Naive thymus-derived CD4-positive, alpha-beta T cell (primary cell): Measurements from ENCODE around the gene PSMB3. TPM values are rescaled to one million over a fixed set of nuclear protein-coding genes. Genes with fewer than 3 reads are reported as not detected.

Source experiments
- ATAC-seq: fragments of 150-1000 bp; cut with Tn5 transposase; 2 replicates; pipeline ENCODE4 v1.10.0; 2021; ENCODE audit warnings: mild to moderate bottlenecking, moderate library complexity
- CTCF ChIA-PET: fragments of 350-600 bp; sonication (Branson Sonifier 250); formaldehyde crosslinking; loops from one replicate; lab custom pipeline; 2021; ENCODE audit warnings: antibody characterized with exemption; lab: Charles Lee
- POLR2A ChIA-PET: fragments of 350-600 bp; sonication (Branson Sonifier 250); formaldehyde crosslinking; loops from one replicate; lab custom pipeline; 2021; ENCODE audit warnings: antibody characterized with exemption, inconsistent platforms; lab: Charles Lee
- DNase-seq, 9 donors: peaks; one replicate each; pipeline versions ENCODE4 v3.0.0 to v3.0.0-alpha.2; 2020 to 2022; ENCODE audit warnings: mixed read lengths in 1 of 9
- H3K27ac ChIP-seq: one replicate; pipeline ENCODE4 v1.7.0; 2013; ENCODE audit warnings: mild to moderate bottlenecking, low read depth, low read length, moderate library complexity
- H3K27me3 ChIP-seq, 2 donors: one replicate each; pipeline ENCODE4 v1.7.0; 2013; ENCODE audit warnings: low read length in 2 of 2, mild to moderate bottlenecking in 2 of 2, moderate library complexity in 2 of 2; ENCODE audit not compliant: control insufficient read depth in 2 of 2, insufficient read depth in 2 of 2
- H3K36me3 ChIP-seq, 3 experiments: 1 replicate in 2 of 3; 2 replicates in 1 of 3; pipeline ENCODE4 v1.7.0; 2013; ENCODE audit warnings: low read length in 3 of 3, mild to moderate bottlenecking in 3 of 3, moderate library complexity in 1 of 3; ENCODE audit not compliant: insufficient read depth in 3 of 3, control insufficient read depth in 2 of 3
- H3K4me1 ChIP-seq, 2 donors: one replicate each; pipeline ENCODE4 v1.7.0; 2013; ENCODE audit warnings: low read length in 2 of 2, mild to moderate bottlenecking in 2 of 2, moderate library complexity in 1 of 2; ENCODE audit not compliant: control insufficient read depth in 2 of 2, insufficient read depth in 2 of 2
- H3K4me3 ChIP-seq: 2 replicates; pipeline ENCODE4 v1.7.0; 2013; ENCODE audit warnings: mild to moderate bottlenecking, low read length
- H3K9me3 ChIP-seq, 3 experiments: 1 replicate in 2 of 3; 2 replicates in 1 of 3; pipeline ENCODE4 v1.7.0; 2013; ENCODE audit warnings: low read length in 3 of 3; ENCODE audit not compliant: control insufficient read depth in 2 of 3
- H3K27ac Mint-ChIP-seq, 9 donors: one replicate each; pipeline ENCODE4 v1.8.0; 2020 to 2022; ENCODE audit warnings: mixed read lengths in 9 of 9, mild to moderate bottlenecking in 8 of 9, moderate library complexity in 5 of 9, inconsistent platforms in 2 of 9
- H3K27me3 Mint-ChIP-seq, 5 donors: one replicate each; pipeline ENCODE4 v1.8.0; 2021 to 2022; ENCODE audit warnings: mixed read lengths in 5 of 5, mild to moderate bottlenecking in 1 of 5
- H3K36me3 Mint-ChIP-seq, 5 donors: one replicate each; pipeline ENCODE4 v1.8.0; 2020 to 2022; ENCODE audit warnings: mixed read lengths in 5 of 5, mild to moderate bottlenecking in 3 of 5, inconsistent platforms in 1 of 5
- H3K4me1 Mint-ChIP-seq, 7 donors: one replicate each; pipeline ENCODE4 v1.8.0; 2020 to 2022; ENCODE audit warnings: mixed read lengths in 7 of 7, mild to moderate bottlenecking in 3 of 7, inconsistent platforms in 1 of 7
- H3K4me3 Mint-ChIP-seq, 10 donors: one replicate each; pipeline ENCODE4 v1.8.0; 2020 to 2022; ENCODE audit warnings: mild to moderate bottlenecking in 10 of 10, mixed read lengths in 10 of 10, moderate library complexity in 6 of 10, inconsistent platforms in 2 of 10
- H3K9me3 Mint-ChIP-seq, 11 donors: one replicate each; pipeline ENCODE4 v1.8.0; 2020 to 2022; ENCODE audit warnings: mixed read lengths in 11 of 11, mild to moderate bottlenecking in 4 of 11, inconsistent platforms in 1 of 11, moderate library complexity in 1 of 11
- intact Hi-C, 2 donors: fragments of 100-400 bp; cut with micrococcal nuclease; formaldehyde crosslinking; loops; one replicate each; pipeline ENCODE4 v1.15.1; 2023
- polyA plus RNA-seq, 2 donors: library from polyadenylated mRNA; unstranded; fragments of 300-500 nt; fragmentation: Illumina TruSeq; gene quantifications; one replicate each; pipeline ENCODE4 v1.2.3, GENCODE V29; 2021
- total RNA-seq, 6 experiments: library from RNA in 5 of 6; stranded (reverse) in 5 of 6; gene quantifications; 1 replicate in 5 of 6; 2 replicates in 1 of 6; pipeline ENCODE4 v1.2.3 and lab custom pipeline; 2021 to 2026

The PSMB3 gene
- total and polyA plus RNA-seq, 7 experiments from 2014 or later, result 60.8 to 410 (median 102) TPM

GRCh38 chr17:38735161-38735997 lies 17.2 kb upstream of the PSMB3 start:
- Mint-ChIP-seq H3K9me3 (peaks cover 0 to 6% (median 0%) of the 10 kb centered on the region in 11 donors), H3K36me3 (peaks cover 0 to 5% (median 0%) of the 10 kb centered on the region in 5 donors), H3K4me1 (peaks cover 23 to 50% (median 45%) of the 10 kb centered on the region in 7 donors), H3K27me3 (peaks cover 0 to 6% (median 0%) of the 10 kb centered on the region in 5 donors), H3K4me3 (no peak overlapping the region), H3K27ac (peak overlapping the region in 3 of 9 donors; percentile 10 to 38 (median 30))
- DNase-seq (peak; percentile 42 to 80 (median 63)), ATAC-seq (peak; percentile 55)
- ChIA-PET POLR2A (interaction anchor here (0.6 to 2.6 kb wide), 5 partner anchors 29 to 63 kb away, joined by 3 to 11 read pairs (median 6); partner anchors contain the start of gene MLLT6), CTCF (interaction anchor here (0.6 to 5.7 kb wide), 23 partner anchors 9 to 1147 kb away, joined by 3 to 78 read pairs (median 4); partner anchors contain the start of gene EPOP)
- Histone ChIP-seq H3K4me1 (peaks cover 15 to 16% of the 10 kb centered on the region in 2 donors), H3K27ac (no peak overlapping the region), H3K36me3 (peaks cover 0 to 10% (median 0%) of the 10 kb centered on the region in 3 experiments), H3K4me3 (no peak overlapping the region), H3K27me3 (no peaks in the 10 kb centered on the region), H3K9me3 (no peaks in the 10 kb centered on the region)
- intact Hi-C loops, result loop anchor here (1.0 kb wide), 3 partner anchors 33 to 177 kb away; no protein-coding TSS in a partner anchor

- no peak overlapping the region for H3K4me3 ChIP-seq
- Mint-ChIP-seq H3K27me3 (peaks cover 0 to 10% (median 3%) of the 10 kb centered on the region in 5 donors), H3K4me1 (peaks cover 11 to 34% (median 20%) of the 10 kb centered on the region in 7 donors), H3K36me3 (no peaks in the 10 kb centered on the region), H3K27ac (no peak overlapping the region), H3K4me3 (no peak overlapping the region), H3K9me3 (peaks cover 0 to 2% (median 0%) of the 10 kb centered on the region in 11 donors)
- no peak for DNase-seq
- intact Hi-C loops, result no loop called here
- ChIA-PET CTCF (interaction anchor here (1.0 to 5.7 kb wide), 2 partner anchors 60 to 180 kb away, joined by 3 to 78 read pairs; partner anchors contain the start of gene EPOP), POLR2A (no interaction called here)
- no peak for ATAC-seq
- peaks cover 0 to 8% (median 0%) of the 10 kb centered on the region in 3 experiments for H3K36me3 ChIP-seq
- H3K27ac ChIP-seq, result no peak overlapping the region
- peaks cover 3 to 4% of the 10 kb centered on the region in 2 donors for H3K4me1 ChIP-seq
- H3K27me3 ChIP-seq, result no peaks in the 10 kb centered on the region
- no peaks in the 10 kb centered on the region for H3K9me3 ChIP-seq
These were observed 14.4 kb upstream of the PSMB3 start for GRCh38 chr17:38738007-38738662.

- ChIA-PET CTCF (no interaction called here), POLR2A (no interaction called here)
- intact Hi-C loops, result no loop called here
- Mint-ChIP-seq H3K9me3 (peaks cover 0 to under 1% (median 0%) of the 10 kb centered on the region in 11 donors), H3K4me1 (peaks cover 11 to 33% (median 15%) of the 10 kb centered on the region in 7 donors), H3K4me3 (no peak overlapping the region), H3K27me3 (peaks cover 0 to 13% (median 3%) of the 10 kb centered on the region in 5 donors), H3K36me3 (no peaks in the 10 kb centered on the region), H3K27ac (no peak overlapping the region)
- Histone ChIP-seq H3K4me3 (no peak overlapping the region), H3K36me3 (peaks cover 0 to 4% (median 0%) of the 10 kb centered on the region in 3 experiments), H3K27me3 (no peaks in the 10 kb centered on the region), H3K4me1 (peaks cover 3 to 4% of the 10 kb centered on the region in 2 donors), H3K9me3 (no peaks in the 10 kb centered on the region), H3K27ac (no peak overlapping the region)
- ATAC-seq, result no peak
- no peak for DNase-seq
These were observed 13.9 kb upstream of the PSMB3 start for GRCh38 chr17:38738686-38739085.

- H3K4me1 ChIP-seq, result peaks cover 0 to 1% of the 10 kb centered on the region in 2 donors
- H3K36me3 Mint-ChIP-seq, result no peaks in the 10 kb centered on the region
- H3K4me1 Mint-ChIP-seq, result peaks cover 4 to 27% (median 9%) of the 10 kb centered on the region in 7 donors
- H3K36me3 ChIP-seq, result no peaks in the 10 kb centered on the region
- ATAC-seq (no peak), DNase-seq (no peak)
- CTCF ChIA-PET, result no interaction called here
- intact Hi-C loops, result no loop called here
- no peaks in the 10 kb centered on the region for H3K9me3 Mint-ChIP-seq
- no peak overlapping the region for H3K4me3 ChIP-seq
- peaks cover 0 to 16% (median 3%) of the 10 kb centered on the region in 5 donors for H3K27me3 Mint-ChIP-seq
- no peak overlapping the region for H3K4me3 Mint-ChIP-seq
- H3K27ac Mint-ChIP-seq, result no peak overlapping the region
- H3K27me3 ChIP-seq, result no peaks in the 10 kb centered on the region
- no peaks in the 10 kb centered on the region for H3K9me3 ChIP-seq
- H3K27ac ChIP-seq, result no peak overlapping the region
- POLR2A ChIA-PET, result interaction anchor here (1.0 kb wide), 1 partner anchor 11 kb away, joined by 3 read pairs; no protein-coding TSS in a partner anchor
These were observed 13.2 kb upstream of the PSMB3 start for GRCh38 chr17:38739305-38739704.

- no peak overlapping the region for H3K27ac ChIP-seq
- H3K27me3 ChIP-seq, result no peaks in the 10 kb centered on the region
- ChIA-PET POLR2A (interaction anchor here (0.6 to 1.0 kb wide), 2 partner anchors 11 to 27 kb away, joined by 3 read pairs; no protein-coding TSS in a partner anchor), CTCF (no interaction called here)
- intact Hi-C loops, result no loop called here
- H3K4me1 ChIP-seq, result no peaks in the 10 kb centered on the region
- H3K4me3 ChIP-seq, result no peak overlapping the region
- Mint-ChIP-seq H3K4me1 (peaks cover 0 to 20% (median 2%) of the 10 kb centered on the region in 7 donors), H3K9me3 (no peaks in the 10 kb centered on the region), H3K36me3 (no peaks in the 10 kb centered on the region), H3K27ac (no peak overlapping the region), H3K4me3 (no peak overlapping the region), H3K27me3 (peaks cover 0 to 22% (median 3%) of the 10 kb centered on the region in 5 donors)
- no peaks in the 10 kb centered on the region for H3K36me3 ChIP-seq
- no peaks in the 10 kb centered on the region for H3K9me3 ChIP-seq
- DNase-seq (no peak), ATAC-seq (no peak)
These were observed 12.5 kb upstream of the PSMB3 start for GRCh38 chr17:38740044-38740443.

- Mint-ChIP-seq H3K4me1 (peaks cover 0 to 16% (median under 1%) of the 10 kb centered on the region in 7 donors), H3K27me3 (peaks cover 1 to 23% (median 6%) of the 10 kb centered on the region in 5 donors), H3K36me3 (no peaks in the 10 kb centered on the region), H3K4me3 (no peak overlapping the region), H3K27ac (no peak overlapping the region), H3K9me3 (no peaks in the 10 kb centered on the region)
- ChIA-PET CTCF (no interaction called here), POLR2A (no interaction called here)
- H3K4me3 ChIP-seq, result no peak overlapping the region
- no peaks in the 10 kb centered on the region for H3K9me3 ChIP-seq
- intact Hi-C loops, result no loop called here
- H3K27me3 ChIP-seq, result no peaks in the 10 kb centered on the region
- H3K27ac ChIP-seq, result no peak overlapping the region
- no peaks in the 10 kb centered on the region for H3K4me1 ChIP-seq
- ATAC-seq (no peak), DNase-seq (no peak)
- H3K36me3 ChIP-seq, result no peaks in the 10 kb centered on the region
These were observed 11.7 kb upstream of the PSMB3 start for GRCh38 chr17:38740806-38741205.
